ENCODE results near the gene NELL2.

NELL2 gene

DNA sequence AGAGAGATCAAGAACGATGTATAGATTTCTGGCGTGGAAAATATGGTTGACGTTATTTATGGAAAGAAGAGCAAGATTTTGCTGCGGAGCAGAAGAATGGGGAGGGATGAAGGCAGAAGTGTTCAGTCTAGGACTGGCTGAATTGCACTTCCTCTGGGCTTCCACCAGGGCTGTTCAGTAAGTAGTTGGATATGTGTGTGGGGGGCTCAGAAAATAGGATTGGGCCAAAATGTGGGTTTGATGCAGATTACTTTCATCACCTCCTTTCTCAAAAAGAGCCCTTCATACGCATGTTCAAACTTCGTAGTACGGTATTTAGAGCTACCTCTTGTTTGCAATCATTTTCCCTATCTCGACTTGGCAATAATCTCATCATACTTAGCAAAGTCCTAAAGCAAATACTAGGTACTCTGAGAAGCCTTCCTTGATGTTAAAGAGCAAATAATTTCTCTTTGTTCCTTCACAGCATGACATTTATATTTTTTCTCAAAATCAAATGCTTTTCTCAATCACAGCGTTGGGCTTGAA lies 349.4 kb downstream of the NELL2 start:
- no peak for DNase-seq

DNA sequence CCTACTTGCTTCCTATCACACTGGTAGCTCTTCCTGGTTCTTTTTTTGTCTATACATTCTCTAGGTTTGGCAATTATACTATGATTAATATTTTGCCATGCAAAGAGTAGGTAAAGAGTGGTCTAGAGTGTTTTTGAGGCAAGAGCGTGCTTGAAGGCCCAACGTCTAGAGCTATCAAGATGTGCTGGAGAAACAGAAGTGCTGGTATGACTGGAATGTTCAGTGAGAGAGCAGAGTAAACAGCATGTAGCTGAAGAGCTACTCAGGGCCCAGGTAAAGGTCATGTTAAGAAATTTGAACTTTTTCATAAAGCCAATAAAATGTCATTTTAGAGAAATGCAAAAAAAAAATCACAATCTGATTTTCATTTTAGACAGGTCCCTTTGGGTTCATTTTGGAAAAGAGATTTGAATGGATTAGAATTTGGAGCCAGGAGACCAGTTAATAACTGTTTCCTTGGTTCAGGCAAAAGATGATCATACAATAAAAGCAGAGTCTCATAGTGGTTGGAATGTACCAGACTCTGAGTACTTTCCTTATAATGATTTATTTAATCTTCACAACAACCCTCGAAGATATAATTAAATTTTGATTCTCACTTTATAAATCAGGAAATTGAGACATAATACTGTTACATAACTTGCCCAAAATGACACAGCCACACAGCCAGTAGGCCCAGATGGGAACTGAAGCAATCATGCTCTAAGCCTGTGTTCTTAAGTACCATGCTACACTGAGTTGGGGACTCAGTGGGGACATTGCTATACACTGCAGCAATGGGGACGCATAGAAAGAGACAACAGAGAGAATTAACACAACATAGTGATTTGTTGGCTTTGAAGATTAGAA lies 350.1 kb downstream of the NELL2 start:
- DNase-seq, result no peak

DNA sequence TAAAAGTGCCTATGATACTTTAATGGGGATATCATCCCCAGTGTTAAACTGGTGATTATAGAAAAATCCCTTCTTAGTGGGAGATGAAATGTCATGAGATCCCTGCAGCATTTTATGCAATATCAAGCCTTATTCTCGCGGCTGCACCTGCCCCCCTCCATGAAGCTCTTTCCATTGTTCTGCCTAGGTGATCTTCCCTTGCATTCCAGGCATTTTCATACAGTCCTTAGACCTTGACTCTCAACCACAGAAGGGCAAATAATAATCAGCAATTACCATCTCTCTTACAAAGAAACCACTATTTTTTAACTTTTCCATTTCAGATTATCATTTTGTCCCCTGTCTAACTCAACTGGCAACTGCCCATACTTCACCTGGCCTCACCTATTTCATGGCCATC lies 352.3 kb downstream of the NELL2 start:
- DNase-seq, result no peak

DNA sequence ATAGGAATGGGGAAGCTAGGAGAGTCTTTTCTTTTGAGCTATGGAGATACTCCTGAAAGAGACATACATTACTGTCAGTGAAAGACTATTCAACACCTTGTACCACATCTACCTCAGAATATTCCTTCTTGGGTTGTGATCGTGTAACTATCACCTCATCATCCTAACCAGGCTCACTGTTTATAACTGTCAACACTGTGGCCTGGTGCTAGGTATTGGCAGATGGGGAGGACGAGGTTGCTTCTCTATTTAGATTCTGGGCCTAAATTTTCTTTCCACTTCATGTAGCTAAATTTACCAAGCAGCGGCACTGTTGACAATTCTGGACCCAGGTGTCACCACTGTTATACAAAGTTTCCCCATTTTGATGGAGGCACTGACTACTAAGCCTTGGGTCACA lies 354.4 kb downstream of the NELL2 start:
- no peak for DNase-seq

DNA sequence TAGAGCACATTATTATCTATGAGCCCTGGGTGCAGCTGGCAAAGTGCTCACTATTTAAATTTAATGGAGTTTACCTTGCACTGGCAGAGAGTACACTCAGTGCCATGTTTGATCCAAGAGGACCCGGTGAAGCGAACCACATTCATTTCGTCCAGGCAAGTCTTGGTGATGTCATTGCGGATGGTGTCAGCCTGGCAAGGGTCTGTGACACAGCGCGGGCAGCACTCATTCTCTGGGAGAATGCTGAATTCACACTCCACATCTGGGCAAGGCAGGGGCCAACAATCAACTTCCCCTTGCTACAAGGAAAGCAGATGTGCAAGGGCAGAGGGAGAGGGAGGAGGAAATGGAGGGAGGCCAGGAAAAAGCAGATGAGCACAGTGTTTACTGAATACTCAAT lies 356.2 kb downstream of the NELL2 start:
- no peak for DNase-seq

DNA sequence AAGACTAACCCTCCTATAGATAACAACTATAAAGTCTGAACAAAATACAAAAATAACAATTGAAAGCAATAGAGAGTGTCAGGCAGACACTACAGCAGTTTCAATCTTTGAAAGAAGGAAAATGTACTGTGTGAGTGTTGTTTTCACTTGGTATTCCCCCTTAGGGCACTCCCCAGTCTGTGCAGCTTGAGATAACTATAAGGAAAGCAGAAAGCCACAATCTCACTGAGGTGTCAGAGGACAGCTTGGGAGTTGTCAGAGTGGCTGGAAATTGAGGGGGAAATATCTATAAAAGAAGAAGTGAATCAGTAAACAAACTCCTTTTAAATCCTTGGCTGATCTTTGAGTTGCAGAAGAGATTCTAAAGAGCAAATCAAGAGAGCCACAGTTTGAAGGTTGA lies 364.8 kb downstream of the NELL2 start:
- no peak for DNase-seq

DNA sequence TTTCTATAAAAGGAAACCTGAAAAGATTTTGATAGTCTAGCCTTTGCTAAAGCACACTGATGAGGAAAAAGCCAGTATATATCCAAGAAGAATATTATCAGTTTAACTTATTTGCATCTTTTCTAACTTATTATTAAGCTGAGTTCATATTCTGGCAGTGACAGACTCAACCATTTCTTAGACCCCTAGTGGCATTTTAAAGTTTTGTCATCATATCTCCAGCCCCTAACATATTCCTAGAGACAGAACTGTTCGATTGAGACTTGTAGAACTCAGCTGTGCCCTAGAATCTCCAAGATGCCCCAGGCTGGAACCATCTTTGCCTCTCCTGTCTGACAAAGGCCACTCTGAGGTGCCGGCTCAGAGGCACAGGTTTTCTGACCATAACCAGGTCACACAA lies 365.6 kb downstream of the NELL2 start:
- no peak for DNase-seq

DNA sequence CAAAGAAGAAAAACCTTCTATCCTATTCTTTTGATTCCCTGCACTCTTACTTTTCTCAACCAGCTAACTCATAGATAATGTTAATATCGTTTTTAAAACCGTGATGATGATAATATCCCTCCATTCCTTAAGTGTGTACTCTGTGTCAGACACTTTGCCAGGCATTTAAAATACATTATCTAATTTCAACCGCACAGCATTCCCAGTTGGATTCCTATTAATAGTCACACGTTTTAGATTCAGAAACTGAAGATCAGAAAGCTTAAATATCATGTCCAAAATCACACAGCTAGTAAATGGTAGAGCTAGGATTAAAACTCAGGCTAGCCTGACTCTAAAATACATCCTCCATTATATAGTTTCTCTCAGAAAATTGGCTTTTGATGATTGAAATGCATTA lies 366.0 kb downstream of the NELL2 start:
- no peak for DNase-seq

DNA sequence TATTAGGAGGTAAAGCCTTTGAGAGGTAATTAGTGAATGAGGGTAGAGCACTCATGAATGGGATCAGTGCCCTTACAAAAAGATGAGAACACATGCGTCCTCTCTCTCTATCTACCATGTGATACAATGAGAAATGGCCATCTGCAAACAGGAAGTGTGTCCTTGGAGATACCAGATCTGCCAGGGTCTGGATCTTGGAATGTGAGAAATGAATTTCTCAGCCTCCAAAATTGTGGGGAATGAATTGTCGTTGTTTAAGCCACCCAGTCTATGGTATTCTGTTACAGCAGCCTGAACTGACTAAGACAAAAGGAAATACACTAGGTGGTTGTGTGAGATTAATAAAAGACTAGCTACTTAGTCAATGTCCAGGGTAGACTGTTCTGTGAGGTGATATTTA lies 366.6 kb downstream of the NELL2 start:
- no peak for DNase-seq

DNA sequence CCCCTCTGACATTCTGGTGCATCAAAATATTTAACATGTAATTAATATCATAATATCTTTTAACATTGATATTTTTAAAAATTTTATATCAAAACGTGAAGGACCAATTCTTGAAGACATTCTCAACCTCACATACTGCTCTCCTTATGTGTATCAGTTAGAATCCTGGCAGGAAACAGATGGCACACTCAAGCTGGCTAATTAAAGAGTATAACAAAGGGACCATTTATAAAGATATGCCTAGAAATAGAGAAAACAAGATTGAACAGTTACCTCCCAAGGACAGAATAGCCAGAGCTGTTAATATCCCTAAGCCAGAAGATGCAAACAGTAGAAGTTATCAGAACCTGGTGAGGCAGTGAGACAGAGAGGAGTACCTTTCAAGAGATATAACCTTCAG lies 368.7 kb downstream of the NELL2 start:
- no peak for DNase-seq

DNA sequence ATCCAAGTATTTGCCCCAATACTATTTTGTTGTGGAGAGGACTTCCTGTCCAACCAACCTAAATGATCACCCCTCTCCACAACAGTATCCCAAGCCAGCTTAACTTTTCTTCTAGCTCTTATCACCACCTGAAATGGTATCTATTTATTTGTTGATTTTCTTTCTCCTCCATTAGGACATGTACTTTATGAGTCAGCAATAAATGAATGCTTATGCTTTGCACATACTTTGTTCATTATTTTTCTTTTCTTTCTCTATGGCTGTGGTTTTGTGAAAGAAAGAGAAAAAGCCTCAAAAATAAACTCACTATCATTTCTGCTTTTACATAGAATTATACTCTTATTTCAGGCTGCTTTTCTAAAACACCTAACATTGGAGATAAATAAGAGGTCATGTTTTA lies 371.3 kb downstream of the NELL2 start:
- DNase-seq, result no peak

DNA sequence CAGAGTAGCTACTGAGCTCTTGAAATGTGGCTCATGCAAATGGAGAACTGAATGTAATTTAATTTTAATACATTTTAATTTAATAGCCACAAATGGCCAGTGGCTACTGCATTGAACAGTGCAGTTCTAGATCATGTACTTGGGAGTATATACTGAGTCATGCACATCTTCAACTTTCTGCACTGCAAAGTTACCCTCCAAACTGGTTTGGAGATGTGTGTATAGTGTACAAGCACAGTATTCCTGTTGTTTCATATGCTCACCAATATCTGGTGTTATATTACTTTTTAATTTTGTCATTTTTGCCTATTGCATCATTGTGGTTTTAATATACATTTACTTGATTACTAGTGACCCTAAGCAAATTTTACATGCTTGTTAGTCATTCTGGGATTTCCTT lies 372.8 kb downstream of the NELL2 start:
- DNase-seq, result no peak

DNA sequence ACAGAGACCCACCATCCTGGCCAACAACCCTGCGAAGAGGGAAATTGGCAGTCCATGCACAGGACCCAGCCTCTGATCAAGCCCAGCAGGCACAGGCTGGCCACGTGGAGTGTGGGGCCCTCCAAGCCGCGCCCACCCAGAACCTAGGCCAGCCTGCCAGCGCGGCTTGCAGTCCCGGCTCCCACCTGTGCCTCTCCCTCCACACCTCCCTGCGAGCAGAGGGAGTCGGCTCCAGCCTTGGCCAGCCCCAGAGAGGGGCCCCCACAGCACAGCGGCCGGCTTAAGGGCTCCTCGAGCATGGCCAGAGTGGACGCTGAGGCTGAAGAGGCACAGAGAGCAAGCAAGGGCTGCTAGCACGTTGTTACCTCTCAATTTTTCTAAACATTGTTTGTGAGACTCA lies 373.4 kb downstream of the NELL2 start:
- no peak for DNase-seq

DNA sequence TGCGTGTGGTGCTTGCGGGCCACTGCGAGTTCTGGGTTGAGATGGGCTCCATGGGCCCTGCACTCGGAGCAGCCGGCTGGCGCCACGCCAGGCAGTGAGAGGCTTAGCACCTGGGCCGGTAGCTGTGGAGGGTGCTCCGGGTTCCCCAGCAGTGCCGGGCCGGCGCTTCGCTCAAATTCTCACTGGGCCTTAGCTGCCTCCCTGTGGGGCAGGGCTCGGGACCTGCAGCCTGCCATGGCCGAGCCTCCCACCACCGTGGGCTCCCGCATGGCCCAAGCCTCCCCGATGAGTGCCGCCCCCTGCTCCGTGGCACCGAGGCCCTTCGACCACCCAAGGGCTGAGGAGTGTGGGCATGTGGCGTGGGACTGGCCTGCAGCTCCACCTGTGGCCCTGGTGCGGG lies 375.7 kb downstream of the NELL2 start:
- no peak for DNase-seq

DNA sequence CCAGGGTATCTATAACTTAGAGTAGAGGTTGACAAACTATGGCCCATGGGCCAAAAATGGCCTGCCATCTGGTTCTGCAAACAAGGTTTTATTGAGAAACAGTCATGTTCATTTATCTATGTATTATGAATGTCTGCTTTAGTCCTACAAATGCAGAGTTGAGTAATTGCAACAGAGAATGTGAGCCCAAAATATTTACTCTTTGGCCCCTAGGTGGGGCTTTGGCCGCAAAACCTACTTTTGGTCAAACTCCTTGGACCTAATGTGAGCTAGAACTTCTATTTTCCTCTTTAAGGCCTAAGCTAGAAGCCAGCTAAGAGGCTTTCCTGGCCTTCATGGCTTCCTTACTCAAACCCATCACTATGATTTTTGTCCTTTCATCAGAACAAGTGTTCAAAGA lies 379.1 kb downstream of the NELL2 start:
- no peak for DNase-seq

DNA sequence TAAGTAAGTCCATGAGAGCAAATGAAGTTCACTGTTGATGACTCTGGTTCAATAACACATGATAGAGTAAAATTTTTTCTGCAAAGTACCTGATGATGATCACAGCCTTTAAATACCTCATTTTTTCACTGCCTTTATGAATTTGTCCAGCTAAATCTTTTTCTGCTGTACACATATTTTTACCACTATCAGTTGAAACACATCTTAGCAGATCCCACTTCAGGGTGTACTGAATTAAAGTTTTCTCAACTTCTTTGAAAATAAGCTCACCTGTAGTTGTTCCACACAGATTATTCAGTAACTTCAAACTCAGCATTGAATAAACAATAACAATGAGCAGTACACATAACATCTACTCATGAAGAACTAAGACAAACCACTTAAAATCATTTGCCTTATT lies 385.9 kb downstream of the NELL2 start:
- no peak for DNase-seq

DNA sequence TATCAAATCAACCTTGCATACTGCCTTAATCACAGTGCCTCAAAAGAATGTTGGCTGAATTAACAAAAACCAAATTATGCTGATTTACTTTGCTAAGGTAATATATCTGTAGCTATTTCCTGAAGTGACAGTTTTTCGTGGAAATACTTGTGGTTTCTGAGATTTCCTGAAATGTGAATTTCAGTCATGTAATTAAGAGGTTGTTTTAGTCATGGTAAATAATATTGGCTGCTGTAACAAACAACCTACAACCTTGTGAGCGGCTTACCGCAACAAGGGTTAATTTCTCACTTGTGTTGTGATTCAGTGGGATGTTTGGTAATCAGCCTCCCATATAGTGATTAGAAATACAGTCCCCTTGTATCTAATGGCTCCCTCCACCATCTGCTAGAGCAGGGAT lies 387.9 kb downstream of the NELL2 start:
- DNase-seq, result no peak

DNA sequence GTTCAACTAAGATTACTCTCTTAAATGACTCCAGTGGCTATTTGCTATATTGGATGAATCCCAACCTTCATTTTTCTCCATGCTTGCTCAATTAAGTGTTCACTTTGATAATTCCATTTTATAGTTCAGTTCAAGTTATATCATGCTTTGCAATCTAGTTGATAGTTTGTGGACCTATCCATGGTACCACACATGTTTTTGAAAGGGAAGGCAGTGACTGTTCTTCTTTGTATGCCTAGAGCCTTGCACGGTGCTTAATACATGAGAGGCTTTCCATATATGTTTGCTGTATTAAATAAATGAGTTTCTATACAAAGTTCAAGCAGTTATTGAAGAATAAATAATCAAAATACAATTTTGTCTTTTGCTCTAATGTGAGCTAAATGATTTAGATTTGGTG lies 391.3 kb downstream of the NELL2 start:
- no peak for DNase-seq

DNA sequence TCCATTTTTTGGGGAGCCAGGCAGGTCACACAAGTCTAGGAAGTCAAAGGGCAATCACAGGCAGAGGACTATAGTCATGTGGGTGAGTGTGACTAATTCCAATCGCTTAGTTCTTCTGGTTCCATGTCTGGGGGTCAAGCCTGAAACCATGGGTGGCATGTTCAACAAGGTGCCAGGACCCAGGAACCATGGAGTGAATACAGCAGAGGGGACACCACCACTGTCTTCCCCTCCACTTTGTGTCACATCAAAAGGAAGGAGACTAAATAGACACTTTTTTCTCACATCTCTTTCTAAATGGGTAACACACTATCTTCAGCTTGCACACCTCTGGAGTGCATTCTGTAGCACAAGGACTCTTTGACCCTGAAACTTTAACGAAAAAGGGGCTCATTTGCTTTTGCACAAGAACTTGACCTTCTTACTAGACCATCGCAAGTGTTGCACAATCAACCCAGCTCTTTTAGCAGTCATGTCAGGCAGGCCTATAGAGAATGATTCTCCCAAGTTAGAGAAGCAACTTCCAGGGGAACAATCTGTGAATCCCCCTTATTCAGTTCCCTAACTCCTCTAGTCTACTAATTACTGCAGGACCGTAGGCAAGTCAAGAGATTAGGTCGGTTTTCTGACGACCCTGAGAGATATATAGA lies 398.7 kb downstream of the NELL2 start:
- no peak for DNase-seq

DNA sequence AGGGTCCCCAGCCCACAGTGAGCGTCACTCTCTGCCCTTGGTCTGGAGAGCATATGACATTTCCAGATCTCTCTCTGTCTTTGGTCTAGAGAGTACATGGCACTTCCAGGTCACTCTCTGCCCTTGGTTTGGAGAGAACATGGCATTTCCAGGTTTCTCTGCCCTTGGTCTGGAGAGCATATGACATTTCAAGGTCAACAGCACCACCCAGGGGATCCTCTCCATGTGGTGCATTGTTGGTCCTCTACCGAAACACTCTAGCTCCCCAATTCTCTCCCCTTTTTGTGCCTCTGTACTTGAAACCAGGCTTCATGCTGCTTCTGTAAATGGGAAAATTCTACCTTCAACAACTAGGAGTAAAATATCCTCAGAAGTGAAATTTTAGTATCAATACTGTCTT lies 399.4 kb downstream of the NELL2 start:
- DNase-seq, result no peak

DNA sequence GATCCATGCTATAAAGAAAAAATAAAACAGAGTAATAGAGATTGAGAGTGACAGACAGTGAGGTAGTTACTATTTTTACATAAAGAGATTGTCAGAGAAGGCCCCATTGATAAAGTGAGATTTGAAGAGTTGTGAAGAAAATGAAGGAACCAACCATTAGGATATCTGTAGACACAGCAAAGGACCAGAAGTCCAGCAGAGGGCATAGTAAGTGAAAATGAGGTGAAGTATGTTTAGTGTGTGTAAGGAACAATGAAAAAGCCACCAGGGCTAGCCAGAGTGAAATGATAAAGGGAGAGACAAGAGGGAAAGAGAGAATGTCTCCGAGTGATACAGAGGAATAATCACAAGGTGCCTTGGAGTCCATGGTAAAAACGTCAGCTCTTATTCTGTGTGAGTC lies 411.0 kb downstream of the NELL2 start:
- no peak for DNase-seq

DNA sequence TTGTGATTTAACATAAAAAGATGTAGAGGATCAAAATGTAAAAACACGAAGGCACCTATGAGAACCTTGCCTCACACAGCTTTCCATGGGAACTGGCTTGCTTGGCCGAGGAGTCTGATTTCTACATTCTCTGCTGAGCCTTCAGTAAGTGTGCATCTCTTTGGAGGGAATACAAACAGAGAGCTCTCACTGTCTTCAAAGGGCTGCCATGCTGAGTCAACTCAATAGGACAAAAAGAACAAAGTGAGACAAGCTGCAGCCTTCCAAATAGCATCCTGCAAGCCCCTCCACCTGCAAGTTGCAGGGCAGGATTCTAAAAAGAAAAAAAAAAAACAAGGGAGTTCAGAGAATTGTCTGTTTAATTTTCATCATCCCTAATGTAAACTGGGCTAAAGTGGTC lies 411.9 kb downstream of the NELL2 start:
- DNase-seq, result no peak

DNA sequence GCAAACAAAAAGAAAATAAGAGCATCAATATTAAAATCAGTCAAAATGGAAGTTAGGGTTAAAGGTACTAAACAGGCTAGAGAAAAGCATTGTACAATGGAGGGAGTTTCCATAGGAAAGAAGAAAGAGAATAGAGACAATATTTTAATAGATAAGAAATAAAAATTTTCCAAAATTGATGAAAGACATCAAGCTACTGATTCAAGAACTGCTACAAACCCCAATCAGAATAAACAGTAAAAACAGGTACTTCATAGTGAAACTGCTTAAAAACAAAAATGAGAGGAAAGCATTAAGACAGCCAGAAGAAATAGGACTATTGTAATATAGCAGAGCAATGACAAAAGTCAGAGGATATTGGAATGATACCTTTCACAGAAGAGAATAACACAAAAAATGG lies 413.4 kb downstream of the NELL2 start:
- no peak for DNase-seq

DNA sequence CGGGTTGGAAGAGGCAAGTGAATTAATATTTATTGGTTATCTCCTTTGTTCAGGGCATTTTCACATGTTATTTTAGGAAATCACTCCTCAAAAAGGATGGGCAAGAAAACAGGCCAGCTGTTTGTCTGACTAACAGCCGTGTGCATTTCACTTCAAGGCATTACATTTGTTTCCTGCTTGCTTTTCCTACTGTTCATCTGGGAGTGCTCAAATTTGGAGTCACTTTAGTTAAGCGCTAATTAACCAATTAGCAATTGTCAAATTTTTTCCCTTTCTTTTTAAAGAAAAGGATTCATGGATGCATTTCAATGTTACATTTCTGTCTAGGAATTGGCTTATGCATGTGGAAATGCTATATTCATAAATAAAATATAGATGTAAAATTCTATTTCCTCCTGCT lies 415.9 kb downstream of the NELL2 start:
- no peak for DNase-seq

DNA sequence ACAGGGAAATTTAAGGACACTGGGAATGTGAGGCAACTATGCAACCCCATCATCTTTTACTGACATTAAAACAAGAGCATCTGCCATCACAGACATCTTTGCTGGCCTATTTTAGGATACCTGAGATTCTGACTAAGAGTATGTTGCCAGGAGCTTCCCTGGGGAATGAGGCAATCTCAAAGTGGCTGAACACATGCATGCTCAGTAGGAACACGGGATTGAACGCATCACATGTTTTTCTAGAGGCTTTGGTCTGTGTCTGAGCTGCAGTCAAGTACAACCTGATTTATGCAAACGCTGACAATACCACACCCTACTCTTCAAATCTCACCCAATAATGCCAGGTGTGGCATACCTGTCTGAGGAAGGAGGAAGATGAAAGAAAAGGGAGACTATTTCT lies 416.5 kb downstream of the NELL2 start:
- no peak for DNase-seq

Data from T1000 (cell line).